Panc1 (cell line): Measurements from ENCODE around the gene ZZZ3. TPM values are rescaled to one million over a fixed set of nuclear protein-coding genes. Genes with fewer than 3 reads are reported as not detected.
"Not testable (repeated sequence)": the region's sequence is repeated elsewhere in the genome, so short reads cannot be mapped to it uniquely, and the experiment has no call there.

Source experiments
- ATAC-seq: fragments of 200-7000 bp; cut with Tn5 transposase; 2 replicates; pipeline ENCODE4 v1.9.1; 2020; ENCODE audit warnings: mild to moderate bottlenecking, moderate library complexity
- BruUV-seq: library from RNA; stranded (reverse); fragments of 400-500 nt; replicated peaks from 2 replicates; lab custom pipeline; 2021; lab: Mats Ljungman, UMichigan
- CTCF ChIA-PET: fragments of 300-600 bp; sonication (Branson Sonifier 250); formaldehyde crosslinking; loops from one replicate; lab custom pipeline; 2022; ENCODE audit warnings: antibody characterized with exemption; lab: Charles Lee
- POLR2A ChIA-PET: fragments of 300-600 bp; sonication (Branson Sonifier 250); formaldehyde crosslinking; loops from one replicate; lab custom pipeline; 2022; ENCODE audit warnings: antibody characterized with exemption; lab: Charles Lee
- DNase-seq: peaks from one replicate; pipeline ENCODE4 v3.0.0-alpha.2; 2010; ENCODE audit warnings: low read depth, low spot score
- H3K27ac ChIP-seq: 2 replicates; pipeline ENCODE4 v1.5.1; 2011; ENCODE audit warnings: mild to moderate bottlenecking, low read length, inconsistent platforms
- H3K27me3 ChIP-seq: fragments of 200-500 bp; sonication (Bioruptor generic); 2 replicates; pipeline ENCODE4 v1.6.0; 2014; ENCODE audit warnings: low read length, inconsistent platforms; ENCODE audit not compliant: control insufficient read depth, insufficient read depth
- H3K36me3 ChIP-seq: fragments of 200-500 bp; sonication (Bioruptor generic); 2 replicates; pipeline ENCODE4 v1.5.1; 2014; ENCODE audit warnings: inconsistent platforms, mild to moderate bottlenecking, low read length, moderate library complexity; ENCODE audit not compliant: control insufficient read depth, insufficient read depth
- H3K4me1 ChIP-seq: 2 replicates; pipeline ENCODE4 v1.5.1; 2011; ENCODE audit warnings: inconsistent platforms, mild to moderate bottlenecking, low read length, moderate library complexity; ENCODE audit not compliant: control insufficient read depth, insufficient read depth
- H3K4me3 ChIP-seq, 2 experiments: 2 replicates each; pipeline ENCODE4 v1.5.1; 2011 to 2012; ENCODE audit warnings: low read depth in 2 of 2, low read length in 2 of 2, mild to moderate bottlenecking in 2 of 2, inconsistent platforms in 1 of 2, moderate library complexity in 1 of 2
- H3K9me3 ChIP-seq: fragments of 200-500 bp; sonication (Bioruptor generic); 2 replicates; pipeline ENCODE4 v1.5.1; 2014; ENCODE audit warnings: low read depth, mild to moderate bottlenecking, inconsistent platforms, low read length, moderate library complexity; ENCODE audit not compliant: control insufficient read depth, insufficient read depth
- CTCF ChIP-seq: fragments of 450-650 bp; IDR thresholded peaks from 2 replicates; pipeline ENCODE4 v1.5.1; 2017; ENCODE audit warnings: mild to moderate bottlenecking
- POLR2AphosphoS5 ChIP-seq: IDR thresholded peaks from 2 replicates; pipeline ENCODE4 v1.6.1; 2012; ENCODE audit warnings: mild to moderate bottlenecking, low read depth, low read length, moderate library complexity
- REST ChIP-seq, 2 experiments: IDR thresholded peaks; 2 replicates each; pipeline ENCODE4 v1.6.1; 2011 to 2012; ENCODE audit warnings: low read depth in 2 of 2, control low read depth in 1 of 2, low read length in 1 of 2, mild to moderate bottlenecking in 1 of 2, moderate library complexity in 1 of 2; ENCODE audit not compliant: insufficient read depth in 1 of 2
- SIN3A ChIP-seq: IDR thresholded peaks from 2 replicates; pipeline ENCODE4 v1.6.1; 2012; ENCODE audit warnings: low read depth, mild to moderate bottlenecking, low read length, moderate library complexity, borderline replicate concordance; ENCODE audit not compliant: insufficient read depth
- TCF7L2 ChIP-seq: IDR thresholded peaks from 2 replicates; pipeline ENCODE4 v1.6.1; 2011; ENCODE audit warnings: mild to moderate bottlenecking, low read depth, low read length, inconsistent platforms
- in situ Hi-C: cut with HindIII; loops from 2 replicates; pipeline ENCODE4 v1.10.0; 2016; ENCODE audit warnings: low sequenced_read_pairs, low pct_unique_long_range_greater_than_20kb
- intact Hi-C: fragments of 100-400 bp; cut with micrococcal nuclease; formaldehyde crosslinking; loops from one replicate; pipeline ENCODE4 v1.10.0; 2022; ENCODE audit not compliant: unreplicated experiment
- total RNA-seq: library from RNA; stranded (reverse); gene quantifications from one replicate; pipeline ENCODE4 v1.2.1, GENCODE V29; 2021; ENCODE audit not compliant: unreplicated experiment

ZZZ3 gene
- total RNA-seq, 1 experiment from 2014 or later = 52.6 TPM

- ChIA-PET POLR2A (no interaction called here), CTCF (no interaction called here)
- H3K27ac ChIP-seq = no peak overlapping the region
- intact Hi-C loops (no loop called here), in situ Hi-C loops (no loop called here)
- BruUV-seq = no TSS peak
- no peaks in the 10 kb centered on the region; the same call in none of the 2 replicates for H3K36me3 ChIP-seq
- ATAC-seq = no peak
- no peak for DNase-seq
- H3K9me3 ChIP-seq = no peaks in the 10 kb centered on the region
- no peaks in the 10 kb centered on the region for H3K27me3 ChIP-seq
- no peak for TF ChIP-seq REST (IDR thresholded peaks at IDR 0.05; ENCODE audit: insufficient read depth in 1 of 2, low read depth in 2 of 2, low read length in 1 of 2)
- TF ChIP-seq SIN3A = no peak
- TF ChIP-seq CTCF = no peak
- TF ChIP-seq POLR2AphosphoS5 = no peak
- TF ChIP-seq TCF7L2 = no peak
- peaks cover 30% of the 10 kb centered on the region for H3K4me1 ChIP-seq
- H3K4me3 ChIP-seq = no peak overlapping the region
Measured at GRCh38 chr1:77678660-77679610, 3.5 kb downstream of the ZZZ3 start.

- in situ Hi-C loops, DNase-seq, intact Hi-C loops, H3K27me3 ChIP-seq, BruUV-seq, ATAC-seq, POLR2A ChIA-PET, H3K36me3 ChIP-seq, H3K27ac ChIP-seq, CTCF ChIA-PET, H3K4me3 ChIP-seq, H3K9me3 ChIP-seq: not testable (repeated sequence)
- H3K4me1 ChIP-seq = peaks cover 38% of the 10 kb centered on the region
Measured at GRCh38 chr1:77674807-77675206, 7.7 kb downstream of the ZZZ3 start.
